T-helper 17 cell (primary cell): ENCODE measurements around the gene FRMPD1. TPM values are rescaled to one million over a fixed set of nuclear protein-coding genes. Genes with fewer than 3 reads are reported as not detected.
"Not testable (repeated sequence)": the region's sequence is repeated elsewhere in the genome, so short reads cannot be mapped to it uniquely, and the experiment has no call there.

ENCODE experiments used
- ATAC-seq: fragments of 150-1000 bp; cut with Tn5 transposase; 2 replicates; pipeline ENCODE4 v1.10.0; 2021; ENCODE audit warnings: mild to moderate bottlenecking, moderate library complexity
- DNase-seq, 3 donors: peaks; one replicate each; pipeline versions ENCODE4 v3.0.0 to v3.0.0-alpha.2; 2020 to 2021
- H3K9me3 ChIP-seq: one replicate; pipeline ENCODE4 v1.7.0; 2013; ENCODE audit warnings: low read length, mild to moderate bottlenecking; ENCODE audit not compliant: control insufficient read depth, poor library complexity, severe bottlenecking
- H3K27ac Mint-ChIP-seq: one replicate; pipeline ENCODE4 v1.8.0; 2022; ENCODE audit warnings: mild to moderate bottlenecking, moderate library complexity, mixed read lengths
- H3K27me3 Mint-ChIP-seq: one replicate; pipeline ENCODE4 v1.8.0; 2022; ENCODE audit warnings: mixed read lengths
- H3K36me3 Mint-ChIP-seq: one replicate; pipeline ENCODE4 v1.8.0; 2022; ENCODE audit warnings: low read depth, mixed read lengths
- H3K4me1 Mint-ChIP-seq: one replicate; pipeline ENCODE4 v1.8.0; 2022; ENCODE audit warnings: mild to moderate bottlenecking, mixed read lengths
- H3K4me3 Mint-ChIP-seq: one replicate; pipeline ENCODE4 v1.8.0; 2022; ENCODE audit warnings: mild to moderate bottlenecking, moderate library complexity, mixed read lengths
- total RNA-seq, 4 donors: library from RNA in 2 of 4; stranded (reverse) in 2 of 4; gene quantifications; one replicate each; pipeline ENCODE4 v1.2.3 and lab custom pipeline; 2022 to 2026

FRMPD1 gene
- total RNA-seq, 2 donors from 2014 or later = not detected

DNA sequence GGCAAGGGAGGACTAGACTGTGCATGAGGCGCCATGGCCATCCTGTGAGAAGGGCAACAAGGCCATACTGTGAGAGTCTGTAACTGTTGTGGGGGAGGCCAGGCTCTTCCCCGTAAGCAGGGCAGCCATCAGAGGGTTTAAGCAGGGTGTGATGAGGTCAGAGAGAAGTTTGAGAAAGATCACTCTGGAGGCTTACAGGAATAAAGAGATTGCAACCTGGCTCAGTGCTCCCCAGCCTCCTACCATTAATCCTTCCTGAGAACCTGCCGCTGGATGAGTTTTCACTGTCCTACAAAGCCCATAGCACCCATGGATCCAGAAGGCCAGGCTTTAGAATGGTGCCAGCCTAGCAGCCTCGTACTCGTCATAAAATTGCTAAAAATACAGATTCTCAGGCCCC, 88.5 kb downstream of the FRMPD1 start:
- no peaks in the 10 kb centered on the region for H3K9me3 ChIP-seq
- Mint-ChIP-seq H3K36me3 (peaks cover 3% of the 10 kb centered on the region), H3K27me3 (peaks cover 19% of the 10 kb centered on the region), H3K4me3 (no peak overlapping the region), H3K27ac (no peak overlapping the region), H3K4me1 (peaks cover 3% of the 10 kb centered on the region)
- no peak for ATAC-seq
- DNase-seq = no peak

DNA sequence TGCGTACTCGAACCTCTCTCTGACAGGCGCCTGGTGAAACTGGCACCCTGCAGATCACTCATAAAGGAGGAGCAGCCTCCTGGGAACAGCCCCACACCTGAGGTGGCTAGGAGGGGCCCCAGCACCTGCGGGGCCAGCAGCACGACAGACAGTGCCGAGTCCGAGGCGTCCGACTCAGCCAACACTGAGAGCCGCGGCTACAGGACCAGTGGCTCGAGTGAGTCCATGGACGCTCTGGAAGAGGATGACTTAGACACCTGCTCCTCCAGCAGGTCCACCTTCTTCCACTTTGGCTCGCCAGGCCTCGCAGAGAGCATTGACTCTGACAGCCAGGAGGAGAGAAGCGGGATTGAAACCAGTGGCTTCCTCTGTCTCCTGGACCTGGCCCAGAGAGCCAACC, 89.4 kb downstream of the FRMPD1 start:
- no peak for ATAC-seq
- H3K36me3 Mint-ChIP-seq = peaks cover 3% of the 10 kb centered on the region
- no peaks in the 10 kb centered on the region for H3K9me3 ChIP-seq
- peaks cover 9% of the 10 kb centered on the region for H3K27me3 Mint-ChIP-seq
- DNase-seq = no peak
- H3K4me3 Mint-ChIP-seq = no peak overlapping the region
- no peak overlapping the region for H3K27ac Mint-ChIP-seq
- H3K4me1 Mint-ChIP-seq = peaks cover 1% of the 10 kb centered on the region

DNA sequence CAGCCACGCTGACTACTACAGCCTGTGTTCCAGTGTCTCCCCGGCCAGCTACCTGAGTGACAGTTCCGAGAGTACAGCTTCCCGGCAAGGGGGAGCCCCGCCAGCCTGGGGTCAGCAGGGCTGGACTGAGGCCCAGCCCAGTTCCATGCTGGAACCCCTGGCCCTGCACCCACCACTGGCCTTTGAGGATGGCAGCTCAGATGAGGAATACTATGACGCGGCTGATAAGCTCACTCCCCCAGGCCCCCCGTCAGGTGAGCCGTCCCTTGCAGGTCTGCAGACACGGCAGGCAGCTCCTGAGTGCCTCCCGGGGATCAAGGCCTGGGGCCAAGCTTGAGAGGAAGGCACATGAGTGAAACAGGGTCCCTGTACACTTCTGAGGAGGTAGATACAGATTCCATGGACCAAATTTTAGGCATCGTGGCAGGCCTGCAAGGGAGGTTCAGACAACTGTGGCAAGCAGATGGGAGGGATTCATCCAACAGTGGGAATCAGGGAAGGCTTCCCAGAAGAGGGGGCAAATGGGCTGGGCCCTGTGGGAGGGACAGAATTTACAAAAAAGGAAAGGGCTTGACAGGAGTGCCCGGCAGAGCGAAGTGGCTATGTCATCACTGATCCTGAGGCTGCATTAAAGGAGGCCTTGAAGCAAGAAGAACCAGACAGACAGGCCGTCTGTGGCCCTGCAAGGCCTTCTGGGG, 90.0 kb downstream of the FRMPD1 start:
- DNase-seq (no peak), ATAC-seq (no peak)
- H3K9me3 ChIP-seq = no peaks in the 10 kb centered on the region
- Mint-ChIP-seq H3K27me3 (peaks cover 5% of the 10 kb centered on the region), H3K36me3 (no peaks in the 10 kb centered on the region), H3K4me1 (no peaks in the 10 kb centered on the region), H3K27ac (no peak overlapping the region), H3K4me3 (no peak overlapping the region)

DNA sequence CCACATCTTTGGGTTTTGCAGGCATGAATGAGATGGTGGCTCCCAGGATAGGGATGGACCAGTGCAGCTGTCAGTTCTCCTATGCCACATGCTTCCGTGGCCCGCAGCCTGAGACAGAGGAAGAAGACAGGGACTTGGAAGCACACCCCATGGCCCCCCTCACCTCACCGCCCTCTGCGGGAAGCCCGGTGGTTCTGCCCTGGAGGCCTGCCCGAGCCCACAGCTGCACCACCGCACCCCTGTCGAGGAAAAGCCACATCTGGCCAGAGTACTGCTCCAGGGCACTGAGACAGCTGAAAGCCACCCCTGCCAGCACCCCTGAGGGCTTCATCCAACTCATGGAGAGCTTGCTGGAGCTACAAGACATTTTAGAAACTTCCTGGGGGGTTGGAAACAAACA, 95.2 kb downstream of the FRMPD1 start:
- H3K36me3 Mint-ChIP-seq = peaks cover 3% of the 10 kb centered on the region
- H3K4me1 Mint-ChIP-seq = peaks cover 9% of the 10 kb centered on the region
- no peak overlapping the region for H3K4me3 Mint-ChIP-seq
- H3K9me3 ChIP-seq = no peaks in the 10 kb centered on the region
- peaks cover 6% of the 10 kb centered on the region for H3K27me3 Mint-ChIP-seq
- H3K27ac Mint-ChIP-seq = no peak overlapping the region
- DNase-seq (no peak), ATAC-seq (no peak)

DNA sequence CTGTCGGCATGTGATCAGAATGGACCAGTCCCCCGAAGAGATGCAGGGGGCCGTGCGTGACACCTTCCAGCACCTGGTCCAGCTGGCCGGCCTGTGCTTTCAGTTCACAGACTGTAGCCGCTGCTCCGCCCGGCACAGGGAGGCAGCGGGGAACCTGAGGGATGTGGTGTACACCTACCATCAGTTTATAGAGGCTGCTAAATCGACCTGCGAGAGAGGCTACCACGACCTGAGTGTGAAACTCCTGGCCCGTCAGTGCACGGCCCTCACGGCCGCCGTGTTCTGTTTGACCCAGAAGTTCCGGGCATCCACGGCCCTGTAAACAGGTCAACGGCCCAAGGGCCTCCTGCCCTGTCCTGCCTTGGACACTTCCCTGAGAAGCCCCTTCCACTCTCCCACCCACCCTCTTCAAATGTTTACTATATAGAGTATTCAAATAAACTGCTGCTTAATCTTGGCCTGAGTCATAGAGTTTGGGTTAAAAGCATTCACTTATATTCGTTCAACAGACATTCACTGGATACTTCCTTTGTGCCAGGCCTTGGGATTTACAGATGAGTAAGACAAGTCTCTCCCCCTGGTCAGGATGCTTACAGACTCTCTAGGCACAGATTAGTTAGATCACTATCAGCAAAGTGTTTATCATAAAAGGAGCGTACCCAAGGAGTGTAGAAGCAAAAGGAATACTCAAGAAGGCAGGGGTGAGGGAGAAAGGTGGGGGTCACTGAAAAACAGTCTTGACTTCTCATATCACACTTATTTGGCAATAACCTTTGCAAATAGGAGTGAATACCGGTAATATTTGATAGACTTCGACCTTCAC, 95.9 kb downstream of the FRMPD1 start:
- no peaks in the 10 kb centered on the region for H3K9me3 ChIP-seq
- Mint-ChIP-seq H3K27ac (no peak overlapping the region), H3K27me3 (peaks cover 6% of the 10 kb centered on the region), H3K36me3 (peaks cover 3% of the 10 kb centered on the region), H3K4me3 (no peak overlapping the region), H3K4me1 (peaks cover 9% of the 10 kb centered on the region)
- no peak for ATAC-seq
- DNase-seq = no peak

DNA sequence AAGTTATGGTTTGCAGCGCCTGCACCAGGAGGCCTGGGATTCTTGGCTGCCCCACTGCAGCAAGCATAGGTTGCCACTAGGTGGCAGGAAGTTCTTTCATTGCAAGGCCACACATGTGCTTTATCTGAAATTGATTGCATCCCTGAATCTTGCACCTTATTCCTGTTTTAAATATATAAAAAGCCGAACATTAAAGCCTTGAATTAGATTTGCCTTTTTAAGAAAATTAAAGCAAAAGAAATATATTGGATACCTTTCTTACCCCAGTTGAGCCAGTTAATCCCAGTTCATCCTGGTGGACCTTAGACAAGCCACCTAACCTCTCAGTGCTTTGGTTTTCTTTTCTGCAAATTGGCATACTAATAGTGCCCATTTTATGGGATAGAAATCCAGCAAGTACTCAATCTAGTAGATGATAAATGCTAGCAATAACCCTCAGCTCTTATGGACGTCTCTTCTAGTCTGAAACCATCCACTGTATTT, 96.6 kb downstream of the FRMPD1 start:
- H3K27me3 Mint-ChIP-seq = peaks cover 6% of the 10 kb centered on the region
- H3K36me3 Mint-ChIP-seq = peaks cover 3% of the 10 kb centered on the region
- H3K9me3 ChIP-seq = no peaks in the 10 kb centered on the region
- peaks cover 9% of the 10 kb centered on the region for H3K4me1 Mint-ChIP-seq
- DNase-seq (peak in 1 of 3 donors; percentile 41), ATAC-seq (peak; percentile 85)
- no peak overlapping the region for H3K27ac Mint-ChIP-seq
- H3K4me3 Mint-ChIP-seq = no peak overlapping the region

DNA sequence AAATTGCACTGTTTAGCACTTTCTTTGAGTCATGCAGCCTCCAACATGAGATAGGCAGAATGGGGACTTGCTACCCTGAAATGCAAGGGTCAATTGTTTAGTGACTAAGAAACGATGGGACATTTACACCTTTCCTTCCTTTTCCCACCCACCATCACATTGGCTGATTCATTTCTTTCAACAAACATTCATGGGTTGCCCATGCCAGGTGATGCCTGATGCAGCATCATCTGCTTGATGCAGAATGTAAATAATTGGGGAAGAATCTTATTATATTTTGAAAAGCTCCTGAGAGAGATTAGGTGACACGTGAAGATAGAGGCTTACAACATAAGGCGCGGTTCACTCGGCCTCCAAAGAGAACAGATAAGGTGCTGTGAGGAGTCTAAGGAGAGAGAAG, 98.4 kb downstream of the FRMPD1 start:
- Mint-ChIP-seq H3K27me3 (peaks cover 6% of the 10 kb centered on the region), H3K36me3 (peaks cover 3% of the 10 kb centered on the region), H3K4me1 (peaks cover 12% of the 10 kb centered on the region), H3K4me3 (no peak overlapping the region), H3K27ac (no peak overlapping the region)
- ATAC-seq (no peak), DNase-seq (no peak)
- H3K9me3 ChIP-seq = no peaks in the 10 kb centered on the region

DNA sequence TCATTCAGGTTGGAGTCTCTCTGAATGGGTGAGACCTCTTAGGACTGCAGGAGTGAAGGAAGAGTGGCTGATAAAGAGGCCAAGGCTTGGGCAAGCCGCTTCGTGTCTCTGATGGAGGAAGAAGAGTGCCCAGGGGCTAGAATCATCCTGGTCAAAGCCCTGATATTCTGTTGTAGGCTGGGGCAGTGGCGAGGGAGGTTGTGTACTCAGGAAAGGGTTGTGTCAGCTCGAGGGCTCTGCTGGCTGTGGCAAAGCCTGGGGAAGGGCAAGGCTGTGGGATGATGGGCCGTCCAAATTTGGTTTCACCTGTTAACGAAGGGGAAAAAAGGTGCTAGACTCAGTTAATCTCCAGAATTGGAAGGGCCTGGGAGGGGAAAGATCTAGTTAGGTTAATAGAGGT, 100.4 kb downstream of the FRMPD1 start:
- Mint-ChIP-seq H3K4me1 (peaks cover 25% of the 10 kb centered on the region), H3K27me3 (peaks cover 6% of the 10 kb centered on the region), H3K27ac (peak overlapping the region; percentile 8), H3K4me3 (peak overlapping the region; percentile 69), H3K36me3 (peaks cover 3% of the 10 kb centered on the region)
- DNase-seq (no peak), ATAC-seq (no peak)
- H3K9me3 ChIP-seq = no peaks in the 10 kb centered on the region

DNA sequence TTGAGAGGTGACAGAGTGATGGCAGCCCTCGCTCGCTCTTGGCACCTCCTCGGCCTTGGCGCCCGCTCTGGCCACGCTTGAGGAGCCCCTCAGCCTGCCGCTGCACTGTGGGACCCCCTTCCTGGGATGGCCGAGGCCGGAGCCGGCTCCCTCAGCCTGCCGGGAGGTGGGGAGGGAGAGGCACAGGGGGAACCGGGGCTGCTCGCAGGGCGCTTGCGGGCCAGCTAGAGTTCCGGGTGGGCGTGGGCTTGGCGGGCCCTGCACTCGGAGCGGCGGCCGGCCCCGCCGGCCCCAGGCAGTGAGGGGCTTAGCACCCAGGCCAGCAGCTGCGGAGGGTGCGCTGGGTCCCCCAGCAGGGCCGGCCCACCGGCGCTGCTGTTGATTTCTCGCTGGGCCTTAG, 101.0 kb downstream of the FRMPD1 start:
- H3K4me1 Mint-ChIP-seq = peaks cover 26% of the 10 kb centered on the region
- not testable (repeated sequence) for H3K4me3 Mint-ChIP-seq, ATAC-seq, H3K27me3 Mint-ChIP-seq, DNase-seq, H3K27ac Mint-ChIP-seq, H3K36me3 Mint-ChIP-seq, H3K9me3 ChIP-seq

DNA sequence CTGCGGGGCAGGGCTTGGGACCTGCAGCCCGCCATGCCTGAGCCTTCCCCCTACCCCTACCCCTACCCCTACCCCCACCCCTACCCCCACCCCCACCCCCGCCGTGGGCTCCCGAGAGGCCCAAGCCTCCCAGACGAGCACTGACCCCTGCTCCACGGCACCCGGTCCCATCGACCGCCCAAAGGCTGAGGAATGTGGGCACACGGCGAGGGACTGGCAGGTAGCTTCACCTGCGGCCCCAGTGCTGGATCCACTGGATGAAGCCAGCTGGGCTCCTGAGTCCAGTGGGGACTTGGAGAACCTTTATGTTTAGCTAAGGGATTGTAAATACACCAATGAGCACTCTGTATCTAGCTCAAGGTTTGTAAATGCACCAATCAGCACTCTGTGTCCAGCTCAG, 101.4 kb downstream of the FRMPD1 start:
- not testable (repeated sequence) for H3K27ac Mint-ChIP-seq, DNase-seq, H3K4me3 Mint-ChIP-seq, H3K27me3 Mint-ChIP-seq, H3K36me3 Mint-ChIP-seq, H3K9me3 ChIP-seq, ATAC-seq
- H3K4me1 Mint-ChIP-seq = peaks cover 22% of the 10 kb centered on the region

DNA sequence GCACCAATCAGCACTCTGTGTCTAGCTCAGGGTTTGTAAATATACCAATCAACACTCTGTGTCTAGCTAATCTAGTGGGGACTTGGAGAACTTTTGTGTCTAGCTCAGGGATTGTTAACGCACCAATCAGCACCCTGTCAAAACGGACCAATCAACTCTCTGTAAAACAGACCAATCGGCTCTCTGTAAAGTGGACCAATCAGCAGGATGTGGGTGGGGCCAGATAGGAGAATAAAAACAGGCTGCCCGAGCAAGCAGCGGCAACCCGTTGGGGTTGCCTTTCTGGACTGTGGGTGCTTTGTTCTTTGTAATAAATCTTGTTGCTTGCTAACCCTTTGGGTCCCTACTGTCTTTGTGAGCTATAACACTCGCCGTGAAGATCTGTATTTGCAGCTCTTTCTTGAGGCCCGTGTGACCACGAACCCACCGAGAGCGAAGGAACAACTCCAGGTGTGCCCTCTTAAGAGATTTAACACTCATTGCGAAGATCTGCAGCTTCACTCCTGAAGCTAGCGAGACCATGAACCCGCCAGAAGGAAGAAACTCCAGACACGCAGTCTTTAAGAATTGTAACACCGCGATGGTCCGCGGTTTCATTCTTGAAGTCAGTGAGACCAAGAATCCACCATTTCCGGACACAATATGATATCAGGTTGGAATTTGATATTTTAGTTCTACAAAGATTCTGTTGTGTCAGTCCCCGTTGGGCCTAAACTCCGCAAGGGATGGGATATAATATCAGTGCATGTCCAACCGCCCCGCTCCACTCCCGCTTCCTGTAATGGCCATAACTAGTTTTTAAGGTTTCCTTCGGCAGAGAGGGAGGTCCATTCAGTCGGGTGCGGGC, 102.1 kb downstream of the FRMPD1 start:
- H3K4me3 Mint-ChIP-seq = peak overlapping the region; percentile 97
- H3K9me3 ChIP-seq = no peaks in the 10 kb centered on the region
- ATAC-seq (no peak), DNase-seq (no peak)
- H3K27me3 Mint-ChIP-seq = peaks cover 6% of the 10 kb centered on the region
- peaks cover 23% of the 10 kb centered on the region for H3K4me1 Mint-ChIP-seq
- H3K27ac Mint-ChIP-seq = peak overlapping the region; percentile 96
- peaks cover 3% of the 10 kb centered on the region for H3K36me3 Mint-ChIP-seq

DNA sequence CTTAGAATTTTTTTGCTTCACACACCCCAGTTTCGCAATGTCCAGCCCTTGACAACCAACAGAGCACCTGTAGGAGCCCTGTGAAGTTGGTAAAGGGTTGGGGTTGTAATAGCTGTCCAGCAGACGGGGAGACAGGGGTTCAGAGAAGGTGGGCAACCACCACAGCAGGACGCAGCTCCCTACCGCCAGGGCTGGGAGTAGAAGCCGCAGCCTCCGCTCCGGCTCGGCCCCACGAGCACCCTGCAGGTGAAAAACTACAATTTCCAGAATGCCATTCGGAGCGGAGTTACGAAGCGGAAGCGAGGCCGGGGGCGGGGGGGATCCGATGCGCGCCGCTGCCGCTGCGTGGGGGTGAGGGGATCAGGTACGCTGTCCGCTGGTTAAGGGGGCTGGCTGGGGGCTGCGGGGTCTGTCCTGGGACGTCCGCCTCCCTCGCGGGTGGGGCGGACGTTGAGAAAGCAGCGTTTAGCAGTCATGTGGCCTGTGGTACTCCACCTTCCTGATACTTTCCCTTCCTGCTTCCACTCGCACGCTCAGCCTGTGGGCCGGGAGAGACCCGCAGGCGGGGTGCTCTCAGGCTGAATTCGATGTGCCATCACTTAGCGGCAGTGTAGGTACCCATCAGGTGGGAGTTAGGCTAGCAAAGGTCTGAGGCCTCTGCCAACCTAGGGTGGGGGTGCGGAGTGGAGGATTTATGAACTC, 102.9 kb downstream of the FRMPD1 start, which contains the start of gene TRMT10B:
TRMT10B (plus strand) TSS at position 317 of the 702 bp plus-strand sequence. CDS start 8,127 bp downstream, outside the sequence.
- H3K4me1 Mint-ChIP-seq = peaks cover 24% of the 10 kb centered on the region
- H3K27ac Mint-ChIP-seq = peak within 1 kb of the TSS; percentile 96
- peak within 1 kb of the TSS; percentile 97 for H3K4me3 Mint-ChIP-seq
- peak; percentile 34 to 58 (median 49) for DNase-seq
- H3K9me3 ChIP-seq = no peaks in the 10 kb centered on the region
- peaks cover 3% of the 10 kb centered on the region for H3K36me3 Mint-ChIP-seq
- ATAC-seq = peak; percentile 96
- H3K27me3 Mint-ChIP-seq = peaks cover 6% of the 10 kb centered on the region
